Measurements from ENCODE around the gene SMCR8.
A peak's percentile ranks its signal among the peaks of the same experiment; 100 is the strongest.
"Not testable (repeated sequence)": the region's sequence is repeated elsewhere in the genome, so short reads cannot be mapped to it uniquely, and the experiment has no call there.

Gene SMCR8

GRCh38 chr17:18361837-18362697 lies 47.0 kb downstream of the SMCR8 start:
- DNase-seq (ENCODE audit: low spot score): no peak

GRCh38 chr17:18362698-18363100 lies 47.6 kb downstream of the SMCR8 start:
- DNase-seq (ENCODE audit: low spot score): peak; percentile 60

- peak; percentile 97 for DNase-seq (ENCODE audit: low spot score)
Measured at GRCh38 chr17:18363101-18364049, 48.3 kb downstream of the SMCR8 start, which contains the start of gene SHMT1. TSS of gene SHMT1 (minus strand) at chr17:18363550. CDS start at chr17:18355981, 7,569 bp downstream.

GRCh38 chr17:18364166-18364565 lies 49.1 kb downstream of the SMCR8 start:
- no peak for DNase-seq (ENCODE audit: low spot score)

- no peak for DNase-seq (ENCODE audit: low spot score)
Measured at GRCh38 chr17:18368946-18369345, 53.9 kb downstream of the SMCR8 start.

- DNase-seq (ENCODE audit: low spot score): no peak
Measured at GRCh38 chr17:18370761-18371160, 55.7 kb downstream of the SMCR8 start.

- no peak for DNase-seq (ENCODE audit: low spot score)
Measured at GRCh38 chr17:18371455-18371854, 56.4 kb downstream of the SMCR8 start.

GRCh38 chr17:18373181-18373580 lies 58.1 kb downstream of the SMCR8 start:
- not testable (repeated sequence) for DNase-seq (ENCODE audit: low spot score)

- no peak for DNase-seq (ENCODE audit: low spot score)
Measured at GRCh38 chr17:18374216-18374615, 59.1 kb downstream of the SMCR8 start.
